KMS-11 (cell line): ENCODE results near the gene CLTCL1.

Experiments
- H2AFZ ChIP-seq: fragments of 200-600 bp; sonication (generic); 2 replicates; pipeline ENCODE4 v1.6.1; 2016; ENCODE audit warnings: antibody characterized with exemption, mixed run types, low read depth
- H3K27ac ChIP-seq: fragments of 200-600 bp; sonication (generic); 2 replicates; pipeline ENCODE4 v1.6.1; 2016; ENCODE audit warnings: mild to moderate bottlenecking, mixed run types
- H3K27me3 ChIP-seq: fragments of 200-600 bp; sonication (generic); 2 replicates; pipeline ENCODE4 v1.6.1; 2017; ENCODE audit warnings: mild to moderate bottlenecking, low read depth, mixed run types, moderate library complexity; ENCODE audit not compliant: insufficient read depth
- H3K36me3 ChIP-seq: fragments of 200-600 bp; sonication (generic); 2 replicates; pipeline ENCODE4 v1.6.1; 2017; ENCODE audit warnings: mild to moderate bottlenecking, mixed run types; ENCODE audit not compliant: insufficient read depth
- H3K4me1 ChIP-seq: fragments of 200-600 bp; sonication (generic); 2 replicates; pipeline ENCODE4 v1.6.1; 2016; ENCODE audit warnings: mild to moderate bottlenecking, low read depth, mixed run types; ENCODE audit not compliant: poor library complexity, severe bottlenecking
- H3K4me2 ChIP-seq: fragments of 200-600 bp; sonication (generic); 2 replicates; pipeline ENCODE4 v1.7.0; 2016; ENCODE audit warnings: mild to moderate bottlenecking, mixed run types
- H3K4me3 ChIP-seq: fragments of 200-600 bp; sonication (generic); IDR thresholded peaks from 2 replicates; pipeline ENCODE4 v1.6.1; 2017; ENCODE audit warnings: low read depth, low read length, mixed read lengths; ENCODE audit not compliant: insufficient read depth
- H3K79me2 ChIP-seq: fragments of 200-600 bp; sonication (generic); 2 replicates; pipeline ENCODE4 v1.6.1; 2016; ENCODE audit warnings: low read depth, mixed run types; ENCODE audit not compliant: insufficient read depth
- H3K9ac ChIP-seq: fragments of 200-600 bp; sonication (generic); 2 replicates; pipeline ENCODE4 v1.6.1; 2016; ENCODE audit warnings: mild to moderate bottlenecking, mixed run types
- H4K20me1 ChIP-seq: fragments of 200-600 bp; sonication (generic); 2 replicates; pipeline ENCODE4 v1.6.1; 2016; ENCODE audit warnings: mild to moderate bottlenecking, mixed run types; ENCODE audit not compliant: insufficient read depth
- TF ChIP-seq, protein P1 (sequence below): fragments of 200-600 bp; sonication (generic); conservative IDR thresholded peaks from 2 replicates; pipeline ENCODE4 v1.6.1; 2017; ENCODE audit warnings: low read depth, mild to moderate bottlenecking, antibody characterized with exemption, low read length, moderate library complexity, mixed read lengths

The CLTCL1 gene

DNA sequence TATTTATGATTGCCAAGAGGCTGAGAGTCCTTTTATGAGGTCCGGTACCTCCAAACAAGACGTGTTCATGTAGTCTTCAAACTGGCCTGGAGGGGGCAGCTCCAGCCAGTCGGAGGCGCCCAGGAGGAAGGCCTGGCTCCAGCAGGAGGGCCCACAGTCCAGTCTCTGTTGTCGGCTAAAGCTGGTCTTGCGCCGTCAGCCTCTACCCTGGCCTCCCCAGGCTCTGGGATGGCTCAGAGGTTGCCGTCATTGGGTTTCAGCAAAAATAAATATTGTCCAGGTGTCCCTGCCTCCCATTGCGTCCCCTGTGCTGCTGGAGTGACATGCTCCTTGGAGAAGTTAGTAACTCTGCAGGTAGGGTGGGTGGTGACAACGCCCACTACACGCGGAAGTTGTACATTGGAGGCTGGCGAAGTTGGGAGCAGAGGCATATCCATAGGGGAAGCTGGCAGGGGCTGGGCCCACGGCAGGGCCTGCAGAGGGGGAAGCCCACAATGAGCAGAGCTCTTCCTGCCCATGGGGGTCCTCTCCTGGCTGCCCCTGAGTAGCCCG, 111.9 kb downstream of the CLTCL1 start:
- Histone ChIP-seq H3K36me3 (no peaks in the 10 kb centered on the region), H4K20me1 (no peaks in the 10 kb centered on the region), H3K4me2 (peak overlapping the region; percentile 88), H3K27ac (no peak overlapping the region), H3K4me1 (peaks cover 16% of the 10 kb centered on the region), H3K27me3 (no peaks in the 10 kb centered on the region), H2AFZ (peak overlapping the region; percentile 85), H3K79me2 (no peaks in the 10 kb centered on the region; the same call in 1 of the 2 replicates), H3K4me3 (no peak overlapping the region), H3K9ac (peak overlapping the region; percentile 25; the same call in 1 of the 2 replicates)
- TF ChIP-seq, protein P1, sequence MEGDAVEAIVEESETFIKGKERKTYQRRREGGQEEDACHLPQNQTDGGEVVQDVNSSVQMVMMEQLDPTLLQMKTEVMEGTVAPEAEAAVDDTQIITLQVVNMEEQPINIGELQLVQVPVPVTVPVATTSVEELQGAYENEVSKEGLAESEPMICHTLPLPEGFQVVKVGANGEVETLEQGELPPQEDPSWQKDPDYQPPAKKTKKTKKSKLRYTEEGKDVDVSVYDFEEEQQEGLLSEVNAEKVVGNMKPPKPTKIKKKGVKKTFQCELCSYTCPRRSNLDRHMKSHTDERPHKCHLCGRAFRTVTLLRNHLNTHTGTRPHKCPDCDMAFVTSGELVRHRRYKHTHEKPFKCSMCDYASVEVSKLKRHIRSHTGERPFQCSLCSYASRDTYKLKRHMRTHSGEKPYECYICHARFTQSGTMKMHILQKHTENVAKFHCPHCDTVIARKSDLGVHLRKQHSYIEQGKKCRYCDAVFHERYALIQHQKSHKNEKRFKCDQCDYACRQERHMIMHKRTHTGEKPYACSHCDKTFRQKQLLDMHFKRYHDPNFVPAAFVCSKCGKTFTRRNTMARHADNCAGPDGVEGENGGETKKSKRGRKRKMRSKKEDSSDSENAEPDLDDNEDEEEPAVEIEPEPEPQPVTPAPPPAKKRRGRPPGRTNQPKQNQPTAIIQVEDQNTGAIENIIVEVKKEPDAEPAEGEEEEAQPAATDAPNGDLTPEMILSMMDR, result peak; percentile 82

GRCh38 chr22:19178657-19179496, 112.6 kb downstream of the CLTCL1 start, which contains the start of gene SLC25A1:
SLC25A1 (minus strand) TSS chr22:19178736; CDS start chr22:19178673, 63 bp downstream.
- Histone ChIP-seq H3K4me1 (peaks cover 16% of the 10 kb centered on the region), H2AFZ (peak within 1 kb of the TSS; percentile 85)

GRCh38 chr22:19178065-19178656, 113.4 kb downstream of the CLTCL1 start:
- peaks cover 7% of the 10 kb centered on the region; the same call in 1 of the 2 replicates for H3K79me2 ChIP-seq
- peak overlapping the region; percentile 62; the same call in 1 of the 2 replicates for H3K9ac ChIP-seq
- H3K4me1 ChIP-seq, result peaks cover 19% of the 10 kb centered on the region
- H3K27ac ChIP-seq, result peak overlapping the region; percentile 45
- no peaks in the 10 kb centered on the region for H4K20me1 ChIP-seq
- no peaks in the 10 kb centered on the region for H3K27me3 ChIP-seq
- no peaks in the 10 kb centered on the region for H3K36me3 ChIP-seq
- H3K4me3 ChIP-seq, result no peak overlapping the region
- H3K4me2 ChIP-seq, result peak overlapping the region; percentile 47; the same call in 1 of the 2 replicates
- peak overlapping the region; percentile 34; the same call in 1 of the 2 replicates for H2AFZ ChIP-seq
- TF ChIP-seq, protein P1, result no peak

More at GRCh38 chr22:19178657-19179496, 112.6 kb downstream of the CLTCL1 start, which contains the start of gene SLC25A1:
- Histone ChIP-seq H4K20me1 (no peaks in the 10 kb centered on the region), H3K4me3 (no peak within 1 kb of the TSS), H3K27me3 (no peaks in the 10 kb centered on the region), H3K9ac (peak within 1 kb of the TSS; percentile 62; the same call in 1 of the 2 replicates), H3K79me2 (no peaks in the 10 kb centered on the region; the same call in 1 of the 2 replicates), H3K27ac (peak within 1 kb of the TSS; percentile 45), H3K4me2 (peak within 1 kb of the TSS; percentile 88), H3K36me3 (no peaks in the 10 kb centered on the region)
- TF ChIP-seq, protein P1, result no peak
